Esophagus muscularis mucosa (tissue), 4 donors: ENCODE data around the gene SLC8A1. TPM values are rescaled to one million over a fixed set of nuclear protein-coding genes. Genes with fewer than 3 reads are reported as not detected.
A peak's percentile ranks its signal among the peaks of the same experiment; 100 is the strongest.

Source experiments
- DNase-seq: peaks from one replicate; pipeline ENCODE4 v3.0.0-alpha.2; 2017; ENCODE audit errors: extremely low spot score
- H3K27ac ChIP-seq, 4 donors: fragments of 200-600 bp; sonication (generic); replicated peaks in 1 of 4; 1 replicate in 3 of 4; 2 replicates in 1 of 4; pipeline ENCODE4 v1.5.1; 2016 to 2019; ENCODE audit warnings: mild to moderate bottlenecking in 1 of 4
- H3K27me3 ChIP-seq, 4 donors: fragments of 200-600 bp; sonication (generic); one replicate each; pipeline versions ENCODE4 v1.5.1 to v1.6.0; 2016 to 2019
- H3K36me3 ChIP-seq, 4 donors: fragments of 200-600 bp; sonication (generic); one replicate each; pipeline ENCODE4 v1.5.1; 2016 to 2019
- H3K4me1 ChIP-seq, 4 donors: fragments of 200-600 bp; sonication (generic); one replicate each; pipeline ENCODE4 v1.5.1; 2016 to 2019
- H3K4me3 ChIP-seq, 4 donors: fragments of 200-600 bp; sonication (generic); 1 replicate in 2 of 4; 2 replicates in 2 of 4; pipeline ENCODE4 v1.5.1; 2016 to 2019; ENCODE audit warnings: mild to moderate bottlenecking in 4 of 4, moderate library complexity in 1 of 4
- H3K9me3 ChIP-seq, 4 donors: fragments of 200-600 bp; sonication (generic); 1 replicate in 3 of 4; 2 replicates in 1 of 4; pipeline ENCODE4 v1.5.1; 2016 to 2019
- CTCF ChIP-seq, 3 experiments: fragments of 200-600 bp in 2 of 3; fragments of 450-650 bp in 1 of 3; sonication (generic) in 2 of 3; IDR thresholded peaks; one replicate each; pipeline ENCODE4 v1.5.1; 2017 to 2019; ENCODE audit warnings: antibody characterized with exemption in 3 of 3, mild to moderate bottlenecking in 2 of 3, moderate library complexity in 1 of 3
- EP300 ChIP-seq: sonication (generic); formaldehyde crosslinking; IDR thresholded peaks from one replicate; pipeline ENCODE4 v1.6.1; 2017; ENCODE audit warnings: antibody characterized with exemption
- POLR2A ChIP-seq: fragments of 450-650 bp; IDR thresholded peaks from one replicate; pipeline ENCODE4 v1.6.1; 2017; ENCODE audit warnings: antibody characterized with exemption, moderate library complexity, mild to moderate bottlenecking, low read depth
- POLR2AphosphoS5 ChIP-seq, 2 donors: sonication (generic); formaldehyde crosslinking; IDR thresholded peaks; one replicate each; pipeline ENCODE4 v1.6.1; 2017; ENCODE audit warnings: antibody characterized with exemption in 2 of 2
- WGBS: methylation state at CpG from one replicate; pipeline ENCODE4 v1.1.5; 2018; 5-methylcytosine and 5-hydroxymethylcytosine counted together
- intact Hi-C: fragments of 100-400 bp; cut with DNase I; formaldehyde crosslinking; loops from one replicate; pipeline ENCODE4 v1.15.1; 2023
- total RNA-seq, 4 donors: library from RNA; depleted of rRNA; stranded (reverse); fragments of >200 nt; gene quantifications; one replicate each; pipeline versions ENCODE4 v1.1.0 to v1.2.1, GENCODE V29; 2016

Gene SLC8A1
- total RNA-seq, 4 donors from 2014 or later, result 105 to 166 (median 157) TPM

DNA sequence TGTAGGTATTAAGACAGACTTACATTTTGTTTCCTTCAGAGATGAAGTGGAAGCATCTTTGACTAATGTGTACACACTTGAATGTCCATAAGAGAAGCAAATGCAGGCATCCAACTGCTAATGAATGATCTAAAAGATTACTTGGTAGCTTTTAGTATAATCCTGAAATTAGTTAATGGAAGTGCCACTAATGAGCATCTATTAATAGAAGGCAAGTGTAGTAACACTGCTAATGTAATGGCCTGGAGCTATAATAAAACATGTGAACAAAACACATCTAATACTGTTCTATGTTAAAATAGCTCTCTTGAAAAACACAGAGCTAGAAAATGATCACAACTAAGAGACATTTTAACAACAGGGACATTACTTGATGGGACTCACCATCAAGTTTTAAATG lies 225.3 kb downstream of the SLC8A1 start:
- Histone ChIP-seq H3K4me1 (peaks cover 25 to 51% (median 35%) of the 10 kb centered on the region in 4 donors), H3K27ac (peak overlapping the region; percentile 7 to 38 (median 33)), H3K4me3 (no peak overlapping the region), H3K36me3 (no peaks in the 10 kb centered on the region), H3K9me3 (no peaks in the 10 kb centered on the region), H3K27me3 (no peaks in the 10 kb centered on the region)
- no peak for TF ChIP-seq POLR2AphosphoS5 (IDR thresholded peaks at IDR 0.05)
- TF ChIP-seq CTCF (IDR thresholded peaks at IDR 0.05), result no peak
- TF ChIP-seq EP300, result no peak
- TF ChIP-seq POLR2A, result no peak
- intact Hi-C loops, result loop anchor here (10.0 kb wide), 2 partner anchors 122 to 288 kb away; no protein-coding TSS in a partner anchor
- no peak for DNase-seq

DNA sequence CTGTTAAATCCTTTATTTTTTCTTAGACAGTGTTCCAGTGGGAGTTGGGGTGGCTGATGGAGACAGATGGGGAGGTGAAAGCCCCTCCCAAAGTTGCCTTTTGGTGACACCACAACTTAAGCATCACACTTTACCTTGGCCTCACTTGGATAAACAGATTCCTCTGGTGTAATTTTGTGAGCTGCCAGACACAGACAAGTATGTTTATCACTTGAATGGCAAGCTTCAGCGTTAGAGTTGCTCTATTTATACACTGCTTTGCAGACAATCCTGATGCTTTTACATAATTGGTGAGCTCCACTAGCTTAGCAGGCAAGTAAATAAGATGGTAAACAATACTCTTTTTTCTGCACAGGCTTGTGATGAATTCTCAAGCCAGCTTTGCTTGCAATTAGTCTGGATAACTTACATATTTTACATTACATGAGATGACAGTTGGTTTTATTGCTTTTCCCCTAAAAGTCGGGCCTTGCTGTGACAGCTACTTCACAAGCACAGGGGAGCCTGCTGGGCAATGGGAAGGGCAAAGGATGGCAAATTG lies 226.2 kb downstream of the SLC8A1 start:
- no peak overlapping the region for H3K4me3 ChIP-seq
- no peaks in the 10 kb centered on the region for H3K27me3 ChIP-seq
- intact Hi-C loops, result loop anchor here (10.0 kb wide), 2 partner anchors 121 to 289 kb away; no protein-coding TSS in a partner anchor
- no peaks in the 10 kb centered on the region for H3K36me3 ChIP-seq
- H3K4me1 ChIP-seq, result peaks cover 25 to 47% (median 37%) of the 10 kb centered on the region in 4 donors
- TF ChIP-seq CTCF (IDR thresholded peaks at IDR 0.05), result no peak
- no peak for TF ChIP-seq POLR2AphosphoS5 (IDR thresholded peaks at IDR 0.05)
- TF ChIP-seq POLR2A, result no peak
- no peak for TF ChIP-seq EP300
- 42% methylated on average over 2 of the region's 2 CpGs for WGBS
- no peak for DNase-seq
- no peaks in the 10 kb centered on the region for H3K9me3 ChIP-seq
- peak overlapping the region; percentile 20 to 42 (median 38) for H3K27ac ChIP-seq

DNA sequence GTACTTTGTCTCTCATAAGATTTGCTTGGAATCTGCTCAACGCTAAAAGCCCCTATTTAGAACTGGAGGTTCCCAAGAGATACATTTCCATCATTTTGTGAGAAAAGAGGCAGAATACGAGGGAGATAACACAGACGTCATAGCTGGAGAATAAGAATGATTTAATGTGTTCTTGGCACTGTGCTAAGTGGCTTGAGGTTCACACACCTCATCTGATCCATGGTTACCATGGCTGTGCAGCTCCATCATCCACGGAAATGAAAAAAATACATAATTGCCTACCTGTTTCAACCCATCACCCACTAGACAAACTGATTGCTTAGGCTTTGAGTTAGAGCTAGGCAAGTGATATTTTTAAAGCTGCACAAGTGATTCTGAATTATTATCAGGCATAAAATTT lies 227.6 kb downstream of the SLC8A1 start:
- Histone ChIP-seq H3K4me3 (no peak overlapping the region), H3K27ac (peak overlapping the region in 2 of 4 donors; percentile 6 to 35), H3K27me3 (no peaks in the 10 kb centered on the region), H3K4me1 (peaks cover 34 to 53% (median 44%) of the 10 kb centered on the region in 4 donors), H3K36me3 (no peaks in the 10 kb centered on the region), H3K9me3 (no peaks in the 10 kb centered on the region)
- WGBS, result 74% methylated on average over 4 of the region's 4 CpGs
- no peak for TF ChIP-seq CTCF (IDR thresholded peaks at IDR 0.05)
- TF ChIP-seq POLR2AphosphoS5 (IDR thresholded peaks at IDR 0.05), result no peak
- no peak for TF ChIP-seq POLR2A
- TF ChIP-seq EP300, result no peak
- no peak for DNase-seq
- intact Hi-C loops, result loop anchor here (10.0 kb wide), 2 partner anchors 120 to 290 kb away; no protein-coding TSS in a partner anchor

DNA sequence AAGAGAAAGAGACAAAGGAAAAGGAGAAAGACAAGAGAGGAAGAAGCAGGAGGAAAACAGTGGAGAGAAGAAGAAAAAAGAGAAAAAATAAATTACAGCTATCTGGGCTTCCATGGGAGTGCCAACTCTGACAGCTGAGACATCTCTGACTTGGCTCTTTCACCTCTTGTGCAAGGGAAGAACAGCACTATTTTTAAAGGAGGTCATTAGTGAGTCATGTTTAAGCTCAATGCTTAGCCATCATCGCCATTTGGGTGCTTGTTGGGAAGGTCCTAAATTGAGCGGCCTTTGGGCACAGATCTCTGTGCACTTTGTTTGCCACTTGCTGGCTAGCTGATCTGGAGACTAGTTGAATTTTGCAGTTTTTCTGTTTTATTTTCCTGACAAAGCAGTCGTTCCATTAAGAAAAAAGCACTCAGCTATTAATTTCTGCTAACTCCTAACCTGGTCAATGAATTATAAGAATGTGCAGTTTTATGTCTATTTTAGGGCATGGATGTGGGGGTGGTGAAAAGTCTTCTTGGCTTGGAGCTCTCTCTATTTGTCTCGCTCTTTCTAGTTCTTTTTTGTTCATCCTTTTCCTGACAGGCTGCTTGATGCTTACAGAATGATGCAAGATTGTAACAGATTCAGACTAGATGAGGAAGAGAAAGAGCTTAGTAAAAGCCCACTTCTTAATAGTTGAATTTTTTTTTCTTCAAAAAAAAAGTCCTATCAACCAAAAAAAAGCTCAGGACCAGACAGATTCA lies 231.5 kb downstream of the SLC8A1 start:
- H3K27ac ChIP-seq, result peak overlapping the region; percentile 57 to 73 (median 68)
- peaks cover 30 to 37% (median 35%) of the 10 kb centered on the region in 4 donors for H3K4me1 ChIP-seq
- DNase-seq, result no peak
- H3K9me3 ChIP-seq, result no peaks in the 10 kb centered on the region
- 35% methylated on average over 4 of the region's 4 CpGs for WGBS
- H3K36me3 ChIP-seq, result no peaks in the 10 kb centered on the region
- intact Hi-C loops, result loop anchor here (10.0 kb wide), 2 partner anchors 116 to 294 kb away; no protein-coding TSS in a partner anchor
- H3K4me3 ChIP-seq, result no peak overlapping the region
- no peaks in the 10 kb centered on the region for H3K27me3 ChIP-seq
- no peak for TF ChIP-seq CTCF (IDR thresholded peaks at IDR 0.05)
- TF ChIP-seq POLR2AphosphoS5 (IDR thresholded peaks at IDR 0.05), result peak; percentile 52 to 84
- no peak for TF ChIP-seq POLR2A
- no peak for TF ChIP-seq EP300
